SK-N-SH treated with all-trans-retinoic acid at 6 μM for 48 hours (cell line): Measurements from ENCODE around the gene GPR132.

ENCODE experiments used
- ATAC-seq: fragments of 200-7000 bp; cut with Tn5 transposase; 3 replicates; pipeline ENCODE4 v1.9.1; 2020; ENCODE audit warnings: mild to moderate bottlenecking, moderate library complexity
- ARNTL ChIP-seq: fragments of 450-650 bp; formaldehyde crosslinking; IDR thresholded peaks from 2 replicates; pipeline ENCODE4 v1.5.0; 2020; ENCODE audit warnings: low read depth, mild to moderate bottlenecking, moderate library complexity, borderline replicate concordance
- BACH2 ChIP-seq: fragments of 250-450 bp; sonication (Bioruptor Pico); IDR thresholded peaks from 2 replicates; pipeline ENCODE4 v1.9.0; 2021; ENCODE audit warnings: mild to moderate bottlenecking, borderline replicate concordance
- CSDC2 ChIP-seq: fragments of 250-450 bp; sonication (Bioruptor Pico); IDR thresholded peaks from 2 replicates; pipeline ENCODE4 v1.5.0; 2020; ENCODE audit warnings: mild to moderate bottlenecking, moderate library complexity
- ESRRG ChIP-seq: fragments of 250-450 bp; sonication (Bioruptor Pico); IDR thresholded peaks from 2 replicates; pipeline ENCODE4 v1.6.1; 2021; ENCODE audit warnings: mild to moderate bottlenecking
- GLIS3 ChIP-seq: fragments of 250-450 bp; sonication (Bioruptor Pico); IDR thresholded peaks from 2 replicates; pipeline ENCODE4 v1.5.0; 2020; ENCODE audit warnings: mild to moderate bottlenecking, moderate library complexity
- ISL1 ChIP-seq: fragments of 250-450 bp; sonication (Bioruptor Pico); IDR thresholded peaks from 2 replicates; pipeline ENCODE4 v2.1.2; 2022; ENCODE audit warnings: mild to moderate bottlenecking, moderate library complexity
- OSR1 ChIP-seq: fragments of 250-450 bp; sonication (Bioruptor Pico); IDR thresholded peaks from 2 replicates; pipeline ENCODE4 v1.8.0; 2022; ENCODE audit warnings: moderate library complexity, mild to moderate bottlenecking, inconsistent platforms
- POU6F1 ChIP-seq: fragments of 250-450 bp; sonication (Bioruptor Pico); IDR thresholded peaks from 2 replicates; pipeline ENCODE4 v1.8.0; 2021; ENCODE audit warnings: low read depth, mild to moderate bottlenecking, moderate library complexity, borderline replicate concordance
- PPARA ChIP-seq: fragments of 250-450 bp; sonication (Bioruptor Pico); IDR thresholded peaks from 2 replicates; pipeline ENCODE4 v1.5.0; 2020; ENCODE audit warnings: mild to moderate bottlenecking, borderline replicate concordance
- RARB ChIP-seq: fragments of 250-450 bp; sonication (Bioruptor Pico); IDR thresholded peaks from 2 replicates; pipeline ENCODE4 v1.8.0; 2021; ENCODE audit warnings: mild to moderate bottlenecking, moderate library complexity
- SNAI2 ChIP-seq: fragments of 250-450 bp; sonication (Bioruptor Pico); IDR thresholded peaks from 2 replicates; pipeline ENCODE4 v1.5.0; 2020; ENCODE audit warnings: mild to moderate bottlenecking, moderate library complexity
- TOX ChIP-seq: fragments of 250-450 bp; sonication (Bioruptor Pico); IDR thresholded peaks from 2 replicates; pipeline ENCODE4 v1.8.0; 2021; ENCODE audit warnings: mild to moderate bottlenecking, moderate library complexity, borderline replicate concordance
- ZC3H10 ChIP-seq: fragments of 250-450 bp; sonication (Bioruptor Pico); IDR thresholded peaks from 2 replicates; pipeline ENCODE4 v1.5.1; 2021; ENCODE audit warnings: mild to moderate bottlenecking, moderate library complexity
- ZFP3 ChIP-seq: fragments of 250-450 bp; sonication (Bioruptor Pico); IDR thresholded peaks from 2 replicates; pipeline ENCODE4 v1.5.0; 2020; ENCODE audit warnings: mild to moderate bottlenecking, moderate library complexity
- ZFP30 ChIP-seq: fragments of 450-650 bp; formaldehyde crosslinking; IDR thresholded peaks from 2 replicates; pipeline ENCODE4 v1.5.0; 2022; ENCODE audit warnings: mild to moderate bottlenecking, moderate library complexity
- ZNF565 ChIP-seq: fragments of 450-650 bp; formaldehyde crosslinking; conservative IDR thresholded peaks from 2 replicates; pipeline ENCODE4 v1.5.0; 2020; ENCODE audit warnings: low read depth, mild to moderate bottlenecking, moderate library complexity
- ZNF70 ChIP-seq: fragments of 450-650 bp; formaldehyde crosslinking; IDR thresholded peaks from 2 replicates; pipeline ENCODE4 v1.5.0; 2020; ENCODE audit warnings: mild to moderate bottlenecking, moderate library complexity
- ZNF8 ChIP-seq: fragments of 450-650 bp; formaldehyde crosslinking; IDR thresholded peaks from 2 replicates; pipeline ENCODE4 v1.5.0; 2020; ENCODE audit warnings: mild to moderate bottlenecking, moderate library complexity
- TF ChIP-seq, protein P1 (sequence below): fragments of 250-450 bp; sonication (Bioruptor Pico); IDR thresholded peaks from 2 replicates; pipeline ENCODE4 v1.5.1; 2021; ENCODE audit warnings: mild to moderate bottlenecking, moderate library complexity
- TF ChIP-seq, protein P2 (sequence below): fragments of 250-450 bp; sonication (Bioruptor Pico); IDR thresholded peaks from 2 replicates; pipeline ENCODE4 v1.5.1; 2020; ENCODE audit warnings: low read depth, mild to moderate bottlenecking, moderate library complexity
- TF ChIP-seq, protein P3 (sequence below): fragments of 250-450 bp; sonication (Bioruptor Pico); IDR thresholded peaks from 2 replicates; pipeline ENCODE4 v1.8.0; 2020; ENCODE audit warnings: mild to moderate bottlenecking, moderate library complexity, borderline replicate concordance

GPR132 gene

DNA sequence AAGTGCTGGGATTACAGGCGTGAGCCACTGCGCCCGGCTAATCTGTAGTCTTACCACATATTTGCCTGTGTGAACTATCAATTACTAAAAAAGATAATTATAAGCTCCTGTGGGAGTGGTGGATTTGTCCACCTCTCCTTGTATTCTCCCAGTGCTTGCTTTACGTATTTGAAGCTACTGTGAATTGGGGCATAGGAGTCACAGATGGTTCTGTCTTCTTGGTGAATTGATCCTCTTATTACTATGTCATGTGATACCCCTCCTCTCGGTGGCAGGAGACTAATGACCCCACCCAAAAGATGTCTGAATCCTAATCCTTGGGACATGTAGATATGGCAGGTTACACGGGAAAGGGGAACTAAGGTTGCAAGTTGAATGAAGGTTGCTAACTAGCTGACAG, 11.8 kb downstream of the GPR132 start (continued):
- TF ChIP-seq, protein P1, sequence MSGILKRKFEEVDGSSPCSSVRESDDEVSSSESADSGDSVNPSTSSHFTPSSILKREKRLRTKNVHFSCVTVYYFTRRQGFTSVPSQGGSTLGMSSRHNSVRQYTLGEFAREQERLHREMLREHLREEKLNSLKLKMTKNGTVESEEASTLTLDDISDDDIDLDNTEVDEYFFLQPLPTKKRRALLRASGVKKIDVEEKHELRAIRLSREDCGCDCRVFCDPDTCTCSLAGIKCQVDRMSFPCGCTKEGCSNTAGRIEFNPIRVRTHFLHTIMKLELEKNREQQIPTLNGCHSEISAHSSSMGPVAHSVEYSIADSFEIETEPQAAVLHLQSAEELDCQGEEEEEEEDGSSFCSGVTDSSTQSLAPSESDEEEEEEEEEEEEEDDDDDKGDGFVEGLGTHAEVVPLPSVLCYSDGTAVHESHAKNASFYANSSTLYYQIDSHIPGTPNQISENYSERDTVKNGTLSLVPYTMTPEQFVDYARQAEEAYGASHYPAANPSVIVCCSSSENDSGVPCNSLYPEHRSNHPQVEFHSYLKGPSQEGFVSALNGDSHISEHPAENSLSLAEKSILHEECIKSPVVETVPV (CRISPR knock-in tag) = no peak
- TF ChIP-seq ZFP3 (CRISPR knock-in tag) (no peak), TOX (no peak), BACH2 (CRISPR knock-in tag) (no peak), GLIS3 (no peak), RARB (CRISPR knock-in tag) (no peak)

GRCh38 chr14:105052110-105052458, 13.1 kb downstream of the GPR132 start:
- no peak for ATAC-seq
- TF ChIP-seq GLIS3 (no peak), ZFP30 (CRISPR knock-in tag) (no peak), ZNF70 (CRISPR knock-in tag) (no peak), ZFP3 (CRISPR knock-in tag) (no peak), TOX (no peak), ISL1 (CRISPR knock-in tag) (no peak), BACH2 (CRISPR knock-in tag) (no peak), ZNF8 (CRISPR knock-in tag) (no peak), SNAI2 (CRISPR knock-in tag) (no peak), OSR1 (no peak), PPARA (CRISPR knock-in tag) (no peak), ZC3H10 (CRISPR knock-in tag) (no peak), ESRRG (no peak), POU6F1 (CRISPR knock-in tag) (no peak), ARNTL (CRISPR knock-in tag) (no peak), ZNF565 (CRISPR knock-in tag) (no peak)
- TF ChIP-seq, protein P2, sequence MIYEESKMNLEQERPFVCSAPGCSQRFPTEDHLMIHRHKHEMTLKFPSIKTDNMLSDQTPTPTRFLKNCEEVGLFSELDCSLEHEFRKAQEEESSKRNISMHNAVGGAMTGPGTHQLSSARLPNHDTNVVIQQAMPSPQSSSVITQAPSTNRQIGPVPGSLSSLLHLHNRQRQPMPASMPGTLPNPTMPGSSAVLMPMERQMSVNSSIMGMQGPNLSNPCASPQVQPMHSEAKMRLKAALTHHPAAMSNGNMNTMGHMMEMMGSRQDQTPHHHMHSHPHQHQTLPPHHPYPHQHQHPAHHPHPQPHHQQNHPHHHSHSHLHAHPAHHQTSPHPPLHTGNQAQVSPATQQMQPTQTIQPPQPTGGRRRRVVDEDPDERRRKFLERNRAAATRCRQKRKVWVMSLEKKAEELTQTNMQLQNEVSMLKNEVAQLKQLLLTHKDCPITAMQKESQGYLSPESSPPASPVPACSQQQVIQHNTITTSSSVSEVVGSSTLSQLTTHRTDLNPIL (CRISPR knock-in tag) = no peak
- TF ChIP-seq, protein P3, sequence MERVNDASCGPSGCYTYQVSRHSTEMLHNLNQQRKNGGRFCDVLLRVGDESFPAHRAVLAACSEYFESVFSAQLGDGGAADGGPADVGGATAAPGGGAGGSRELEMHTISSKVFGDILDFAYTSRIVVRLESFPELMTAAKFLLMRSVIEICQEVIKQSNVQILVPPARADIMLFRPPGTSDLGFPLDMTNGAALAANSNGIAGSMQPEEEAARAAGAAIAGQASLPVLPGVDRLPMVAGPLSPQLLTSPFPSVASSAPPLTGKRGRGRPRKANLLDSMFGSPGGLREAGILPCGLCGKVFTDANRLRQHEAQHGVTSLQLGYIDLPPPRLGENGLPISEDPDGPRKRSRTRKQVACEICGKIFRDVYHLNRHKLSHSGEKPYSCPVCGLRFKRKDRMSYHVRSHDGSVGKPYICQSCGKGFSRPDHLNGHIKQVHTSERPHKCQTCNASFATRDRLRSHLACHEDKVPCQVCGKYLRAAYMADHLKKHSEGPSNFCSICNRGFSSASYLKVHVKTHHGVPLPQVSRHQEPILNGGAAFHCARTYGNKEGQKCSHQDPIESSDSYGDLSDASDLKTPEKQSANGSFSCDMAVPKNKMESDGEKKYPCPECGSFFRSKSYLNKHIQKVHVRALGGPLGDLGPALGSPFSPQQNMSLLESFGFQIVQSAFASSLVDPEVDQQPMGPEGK (CRISPR knock-in tag) = no peak

GRCh38 chr14:105051182-105052109, 13.8 kb downstream of the GPR132 start:
- no peak for ATAC-seq
- TF ChIP-seq, protein P1 (CRISPR knock-in tag) = no peak
- no peak for TF ChIP-seq OSR1
- TF ChIP-seq, protein P3 (CRISPR knock-in tag) = no peak
- no peak for TF ChIP-seq ESRRG
- TF ChIP-seq ZFP30 (CRISPR knock-in tag) = no peak
- TF ChIP-seq, protein P2 (CRISPR knock-in tag) = no peak
- TF ChIP-seq POU6F1 (CRISPR knock-in tag) = no peak
- TF ChIP-seq ARNTL (CRISPR knock-in tag) = no peak
- no peak for TF ChIP-seq SNAI2 (CRISPR knock-in tag)
- TF ChIP-seq PPARA (CRISPR knock-in tag) = no peak
- no peak for TF ChIP-seq ZC3H10 (CRISPR knock-in tag)
- no peak for TF ChIP-seq TOX
- TF ChIP-seq ISL1 (CRISPR knock-in tag) = no peak
- TF ChIP-seq ZFP3 (CRISPR knock-in tag) = no peak
- TF ChIP-seq BACH2 (CRISPR knock-in tag) = no peak
- no peak for TF ChIP-seq ZNF8 (CRISPR knock-in tag)
- TF ChIP-seq CSDC2 (CRISPR knock-in tag) = no peak
- no peak for TF ChIP-seq RARB (CRISPR knock-in tag)
